ENCODE results near the gene DLX4.

Gene DLX4

GRCh38 chr17:49968405-49969133 lies 421 bp upstream of the DLX4 start:
- peak; percentile 48 for DNase-seq (ENCODE audit: low read depth)

GRCh38 chr17:49969795-49970389 lies 902 bp downstream of the DLX4 start:
- DNase-seq (ENCODE audit: low read depth), result no peak

- DNase-seq (ENCODE audit: low read depth), result no peak
Observed at GRCh38 chr17:49970498-49970897, 1.5 kb downstream of the DLX4 start.

GRCh38 chr17:49971199-49971847 lies 2.3 kb downstream of the DLX4 start:
- no peak for DNase-seq (ENCODE audit: low read depth)

- DNase-seq (ENCODE audit: low read depth), result no peak
Observed at GRCh38 chr17:49971848-49972485, 3.0 kb downstream of the DLX4 start.

- no peak for DNase-seq (ENCODE audit: low read depth)
Observed at GRCh38 chr17:49972486-49973270, 3.7 kb downstream of the DLX4 start.

GRCh38 chr17:49973271-49973615 lies 4.3 kb downstream of the DLX4 start:
- no peak for DNase-seq (ENCODE audit: low read depth)

- no peak for DNase-seq (ENCODE audit: low read depth)
Observed at GRCh38 chr17:49975531-49975930, 6.5 kb downstream of the DLX4 start.

- no peak for DNase-seq (ENCODE audit: low read depth)
Observed at GRCh38 chr17:49976163-49976827, 7.3 kb downstream of the DLX4 start.

- DNase-seq (ENCODE audit: low read depth), result no peak
Observed at GRCh38 chr17:49976828-49977202, 7.8 kb downstream of the DLX4 start.

- DNase-seq (ENCODE audit: low read depth), result no peak
Observed at GRCh38 chr17:49977463-49978389, 8.7 kb downstream of the DLX4 start.

- DNase-seq (ENCODE audit: low read depth), result no peak
Observed at GRCh38 chr17:49978501-49978900, 9.5 kb downstream of the DLX4 start.

GRCh38 chr17:49979748-49980479 lies 10.9 kb downstream of the DLX4 start:
- no peak for DNase-seq (ENCODE audit: low read depth)

- no peak for DNase-seq (ENCODE audit: low read depth)
Observed at GRCh38 chr17:49980703-49981197, 11.8 kb downstream of the DLX4 start.

- no peak for DNase-seq (ENCODE audit: low read depth)
Observed at GRCh38 chr17:49984283-49984682, 15.3 kb downstream of the DLX4 start.

- no peak for DNase-seq (ENCODE audit: low read depth)
Observed at GRCh38 chr17:49984776-49985175, 15.8 kb downstream of the DLX4 start.

GRCh38 chr17:49985310-49985990 lies 16.5 kb downstream of the DLX4 start:
- no peak for DNase-seq (ENCODE audit: low read depth)

GRCh38 chr17:49986396-49987289 lies 17.7 kb downstream of the DLX4 start:
- DNase-seq (ENCODE audit: low read depth), result no peak
